ENCODE measurements around the gene TTLL5.

TTLL5 gene

DNA sequence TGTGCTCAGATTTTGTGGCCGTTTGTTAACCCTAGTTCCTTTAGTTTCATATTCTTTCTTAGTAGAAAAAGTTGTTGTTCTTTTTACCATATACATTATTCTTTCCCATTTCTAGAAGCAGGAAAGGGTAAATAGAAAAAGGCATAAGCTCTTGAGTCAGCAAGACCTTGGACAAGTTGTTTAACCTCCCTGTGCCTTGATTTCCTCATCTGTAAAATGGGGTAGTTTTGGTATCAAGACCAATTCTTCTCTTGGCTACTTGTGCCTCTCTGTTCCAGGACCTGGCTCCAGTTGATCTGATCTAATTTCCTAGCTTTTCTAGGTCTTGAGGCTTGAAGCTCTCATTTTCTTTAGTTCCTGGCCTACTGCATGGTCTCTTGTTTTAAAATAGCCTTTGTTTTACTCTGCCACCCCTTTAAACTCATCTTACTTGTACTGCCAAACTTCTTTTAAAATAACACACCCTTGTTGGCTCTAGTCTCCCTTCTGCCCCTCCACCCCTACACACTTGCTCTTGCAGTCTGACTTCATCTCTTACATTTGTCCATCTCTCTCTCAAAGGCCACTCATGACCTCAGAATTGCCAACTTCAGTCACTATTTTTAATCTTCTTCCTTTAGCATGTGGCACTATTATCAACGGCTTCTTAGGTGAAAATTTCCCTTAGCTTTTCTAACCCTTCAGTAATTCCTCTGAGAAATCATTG, 143.7 kb downstream of the TTLL5 start:
- DNase-seq = no peak

DNA sequence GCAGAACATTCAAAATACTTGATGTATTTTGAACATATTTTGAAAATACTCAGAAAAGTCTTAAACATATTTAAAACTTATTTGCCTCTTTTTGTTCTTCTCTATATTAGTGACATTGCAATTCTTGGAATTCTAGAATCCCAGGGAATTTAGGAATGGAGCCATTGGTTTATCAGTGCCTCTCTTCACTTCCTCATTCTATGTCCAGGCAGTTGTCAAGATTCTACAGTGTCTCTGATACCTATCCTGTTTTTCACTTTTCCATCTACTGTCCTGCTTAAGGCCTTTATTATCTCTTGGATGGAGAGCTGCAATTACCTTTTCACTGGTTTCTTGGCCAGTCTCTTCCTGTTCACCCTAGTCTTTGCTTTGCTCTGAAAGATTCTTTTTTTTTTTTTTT, 144.6 kb downstream of the TTLL5 start:
- DNase-seq = no peak

DNA sequence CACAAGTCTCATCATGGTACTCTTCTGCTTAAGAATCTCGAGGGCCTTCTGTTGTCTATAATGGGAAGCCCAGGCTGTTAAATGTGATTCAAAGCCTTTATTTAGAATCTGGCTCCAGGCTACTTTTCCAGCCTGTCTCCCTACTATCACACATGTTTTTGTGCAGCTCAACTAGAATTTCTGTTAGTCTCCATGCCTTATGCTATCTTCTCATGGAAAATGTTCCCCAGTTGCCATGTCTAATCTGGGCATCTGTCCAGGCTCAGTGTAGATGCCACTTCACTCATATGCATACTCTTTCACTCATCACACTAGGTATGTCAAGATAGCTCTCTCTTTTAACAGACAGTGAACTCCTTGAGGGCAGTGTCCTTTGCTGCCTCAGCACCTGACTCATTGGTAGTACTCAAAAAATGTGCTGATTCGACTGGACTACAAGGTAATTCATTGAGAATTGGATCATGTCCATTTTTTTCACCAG, 145.3 kb downstream of the TTLL5 start:
- DNase-seq = no peak

DNA sequence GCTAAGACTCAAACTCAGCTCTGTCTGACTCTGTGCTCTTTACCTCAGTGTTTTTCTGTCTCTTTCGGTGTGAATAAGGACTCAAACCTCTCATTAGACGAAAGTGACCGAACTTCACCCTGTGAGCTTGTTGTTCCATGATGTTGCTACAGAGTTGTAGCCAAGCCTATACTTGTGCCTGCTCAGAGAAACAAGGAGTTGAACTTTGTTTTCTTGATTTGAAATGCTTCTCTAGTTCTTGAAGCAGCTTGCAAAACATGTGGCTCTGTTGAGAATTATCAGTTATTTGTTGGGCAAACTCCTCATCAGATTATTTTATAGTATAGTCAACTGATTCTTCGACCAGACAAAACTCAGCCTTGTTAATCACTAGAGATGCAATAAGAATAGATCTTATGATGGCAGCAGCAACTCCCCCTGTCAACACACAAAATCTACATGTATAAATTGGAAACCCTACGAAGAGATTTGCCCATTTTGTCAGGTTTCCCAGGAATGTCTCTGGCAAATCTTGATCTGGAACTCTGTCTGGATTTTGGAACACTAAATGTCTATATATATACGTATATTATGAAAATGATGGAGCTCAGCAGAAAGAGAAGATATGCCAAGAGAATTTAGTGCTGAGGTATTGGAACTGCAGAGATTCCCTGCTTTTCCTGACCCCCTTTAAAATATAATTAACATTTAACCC, 146.8 kb downstream of the TTLL5 start:
- no peak for DNase-seq

DNA sequence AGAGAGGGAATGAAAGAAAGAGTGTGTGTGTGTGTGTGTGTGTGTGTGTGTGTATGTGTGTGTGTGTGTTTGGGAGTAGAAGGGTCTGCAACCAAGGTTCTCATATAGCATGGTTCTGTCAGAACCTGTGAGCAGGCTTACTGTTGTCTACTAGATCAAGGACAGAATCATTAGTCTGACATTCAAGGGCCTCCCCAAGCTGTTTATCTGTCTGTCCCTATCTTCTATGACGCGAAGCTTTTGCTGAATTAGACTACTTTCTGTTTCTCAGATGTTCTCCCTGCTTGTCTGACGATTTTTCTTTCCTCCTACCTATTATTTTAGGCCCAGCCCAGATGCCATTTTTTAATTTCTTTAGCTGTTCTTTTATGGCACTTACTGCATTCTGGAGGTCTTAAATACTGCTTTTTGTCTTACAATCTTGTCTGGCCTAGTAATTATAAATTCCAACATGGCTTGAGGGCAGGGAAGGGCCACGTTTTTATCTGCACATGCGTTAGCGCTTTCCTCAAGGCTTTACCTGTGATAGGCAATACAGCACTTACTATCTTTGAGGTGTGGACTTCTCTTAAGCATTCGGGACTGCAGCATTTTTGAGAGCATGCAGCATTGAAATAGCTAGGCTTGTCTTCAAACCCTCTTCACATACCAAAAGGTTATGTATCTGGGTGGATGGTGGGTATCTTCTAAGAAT, 150.2 kb downstream of the TTLL5 start:
- no peak for DNase-seq

DNA sequence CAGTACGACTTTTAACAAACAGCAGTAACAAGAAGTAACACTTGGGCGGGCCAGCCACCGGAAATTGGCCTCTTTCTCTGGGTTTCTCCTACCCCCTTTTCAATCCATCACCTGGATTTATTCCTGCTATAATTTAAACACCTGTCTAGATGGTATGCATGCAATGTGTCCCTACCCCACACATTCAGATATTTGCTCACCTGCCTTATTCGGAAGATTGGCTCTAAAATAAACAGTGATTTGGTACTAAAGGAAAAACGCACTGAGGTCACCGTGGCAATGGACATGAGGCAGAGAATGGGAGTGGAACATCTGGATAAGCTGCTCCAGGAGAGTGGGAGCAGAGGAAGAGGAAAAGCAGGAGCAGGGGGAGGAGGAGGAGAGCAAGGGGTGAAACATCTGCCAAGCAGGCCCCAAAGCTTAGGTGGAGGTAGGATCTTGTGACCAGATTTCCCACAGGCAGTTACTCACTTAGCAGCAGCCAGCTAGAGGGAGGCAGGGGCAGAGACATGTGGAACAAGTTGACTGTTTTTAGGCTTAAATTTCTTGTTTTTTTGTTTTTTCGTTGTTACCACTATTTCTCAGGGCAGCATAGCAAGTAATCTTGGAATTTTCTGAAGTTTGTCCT, 150.9 kb downstream of the TTLL5 start:
- peak; percentile 78 for DNase-seq

DNA sequence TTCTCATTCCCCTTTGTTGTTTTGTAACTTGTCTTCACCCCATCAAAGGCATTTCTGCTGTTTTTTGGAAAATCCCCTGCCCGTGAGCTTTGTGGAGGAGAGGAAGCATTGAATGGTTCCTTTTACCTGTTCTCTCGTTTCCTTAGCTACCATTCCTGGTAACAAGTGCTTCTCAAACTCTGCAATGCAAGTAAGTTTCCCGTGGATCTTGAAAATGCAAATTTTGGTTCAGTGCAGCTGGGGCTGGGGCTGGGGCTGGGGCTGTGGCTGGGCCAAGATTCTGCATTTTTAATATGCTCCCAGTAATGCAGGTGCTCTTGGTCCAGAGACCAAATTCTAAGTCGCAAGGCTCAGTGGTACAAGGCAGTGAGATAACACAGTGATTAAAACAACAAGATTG, 151.6 kb downstream of the TTLL5 start:
- DNase-seq = no peak

DNA sequence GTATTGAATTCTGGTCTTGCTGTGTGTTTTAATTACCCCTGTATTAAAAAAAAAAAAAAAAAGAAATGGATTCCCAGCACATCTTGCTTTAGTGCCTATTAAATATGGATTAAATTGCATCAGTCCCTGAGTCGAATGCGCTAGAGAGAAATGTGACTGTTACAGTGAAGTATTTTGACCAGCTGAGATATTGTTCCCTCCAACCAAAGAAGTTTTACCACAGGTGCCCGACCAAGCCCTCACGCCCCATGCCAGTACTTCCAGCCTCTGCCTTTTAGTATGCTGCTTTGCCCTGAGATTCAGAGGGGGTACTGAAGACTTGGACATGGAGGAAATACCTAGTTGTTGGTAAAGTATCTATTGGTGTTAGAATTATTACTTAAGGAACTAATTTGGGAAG, 159.7 kb downstream of the TTLL5 start:
- DNase-seq = no peak

DNA sequence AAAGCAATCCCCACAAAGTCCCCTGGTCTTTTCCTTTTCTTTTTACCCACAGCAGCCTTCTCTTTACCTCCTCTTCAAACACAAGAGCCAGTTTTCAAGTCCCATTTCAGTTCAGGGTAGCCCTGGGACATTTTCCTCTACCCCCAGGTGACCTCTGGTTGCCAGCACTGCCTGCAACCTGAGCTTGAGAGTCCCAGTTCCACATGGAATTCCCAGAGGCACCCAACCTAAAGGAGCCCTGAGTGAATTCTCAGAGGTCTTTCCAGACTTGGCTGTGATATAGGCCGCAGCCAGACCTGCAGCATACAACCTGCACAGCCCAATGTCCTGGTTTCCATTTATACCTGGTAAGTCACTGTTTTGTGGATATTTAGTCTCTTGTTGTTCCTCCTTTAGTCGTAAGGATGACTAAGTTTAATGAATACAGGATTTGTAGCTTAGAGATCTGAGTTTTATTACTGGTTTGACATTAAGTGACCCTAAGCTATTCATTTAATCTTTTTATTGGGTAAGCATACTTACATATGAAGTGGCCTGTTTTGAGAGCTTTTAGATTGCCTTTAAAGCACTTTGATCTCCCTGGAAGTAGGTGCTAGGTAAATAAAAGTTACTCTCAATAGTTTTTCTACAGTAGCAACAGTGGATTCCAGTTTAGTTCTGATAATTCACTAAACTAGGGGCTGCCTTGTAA, 160.9 kb downstream of the TTLL5 start:
- no peak for DNase-seq

DNA sequence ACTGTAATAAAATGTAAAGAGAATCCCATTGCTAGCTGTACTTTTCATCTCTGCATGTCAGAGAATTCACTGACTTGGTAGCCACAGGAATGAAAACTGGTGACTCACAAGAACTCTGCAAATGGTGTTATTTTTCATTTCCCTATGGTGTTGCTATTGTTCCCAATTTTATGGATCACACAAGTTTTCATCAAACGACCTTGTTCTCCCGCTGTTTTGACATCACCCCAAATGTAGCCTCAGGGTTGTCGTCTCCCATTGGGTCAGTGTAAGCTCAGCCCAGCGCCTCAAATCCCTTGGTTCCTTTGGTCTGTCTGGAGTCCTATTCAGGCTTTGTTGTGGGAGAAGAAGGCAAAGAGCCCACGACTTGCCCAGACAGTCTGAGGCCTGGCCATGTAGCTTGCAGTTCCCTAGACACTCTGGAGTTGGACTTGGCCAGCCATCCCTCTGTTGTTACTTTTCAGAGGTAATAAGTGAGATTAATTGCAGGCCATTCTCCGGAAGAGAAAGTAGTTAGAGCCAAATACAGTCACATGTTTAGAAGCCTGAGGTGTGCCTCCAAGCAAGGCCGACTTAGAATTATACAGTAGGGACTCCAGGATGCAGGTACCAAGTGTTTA, 161.6 kb downstream of the TTLL5 start:
- no peak for DNase-seq

DNA sequence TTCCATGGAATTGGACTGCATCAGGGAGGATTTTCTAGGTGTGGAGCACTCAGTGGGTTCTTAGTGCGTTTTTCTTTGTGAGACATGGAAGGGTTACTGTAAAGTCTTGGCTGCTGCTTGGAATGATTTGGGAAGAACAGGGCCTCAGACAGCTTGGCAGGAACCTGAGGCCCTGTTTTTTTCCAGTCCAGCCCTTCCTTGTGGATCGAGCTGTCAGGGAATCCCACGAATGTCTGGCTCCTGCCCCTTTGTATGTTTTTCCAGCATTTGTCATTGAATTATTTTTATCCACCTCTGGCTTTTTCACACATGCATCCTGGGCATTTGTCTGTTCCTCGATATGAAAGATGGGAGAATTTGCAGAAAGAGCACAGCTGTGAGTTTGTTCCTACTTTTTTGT, 162.3 kb downstream of the TTLL5 start:
- no peak for DNase-seq

DNA sequence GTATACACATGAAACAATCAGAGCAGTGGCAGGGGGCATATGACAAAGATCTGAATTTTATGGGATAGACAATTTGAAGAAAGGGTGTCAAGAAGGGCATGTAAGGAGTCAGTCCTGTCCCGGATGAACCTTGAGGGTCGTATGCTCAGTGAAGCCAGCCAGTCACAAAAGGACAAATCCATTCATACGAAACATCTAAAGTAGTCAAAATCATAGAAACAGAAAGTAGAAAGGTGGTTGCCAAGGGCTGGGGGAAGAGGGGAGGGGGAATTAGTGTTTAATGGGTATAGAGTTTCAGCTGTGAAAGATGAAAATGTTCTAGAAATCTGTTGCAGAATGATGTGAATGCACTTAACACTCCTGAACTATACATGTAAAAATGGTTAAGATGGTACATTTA, 163.3 kb downstream of the TTLL5 start:
- no peak for DNase-seq

DNA sequence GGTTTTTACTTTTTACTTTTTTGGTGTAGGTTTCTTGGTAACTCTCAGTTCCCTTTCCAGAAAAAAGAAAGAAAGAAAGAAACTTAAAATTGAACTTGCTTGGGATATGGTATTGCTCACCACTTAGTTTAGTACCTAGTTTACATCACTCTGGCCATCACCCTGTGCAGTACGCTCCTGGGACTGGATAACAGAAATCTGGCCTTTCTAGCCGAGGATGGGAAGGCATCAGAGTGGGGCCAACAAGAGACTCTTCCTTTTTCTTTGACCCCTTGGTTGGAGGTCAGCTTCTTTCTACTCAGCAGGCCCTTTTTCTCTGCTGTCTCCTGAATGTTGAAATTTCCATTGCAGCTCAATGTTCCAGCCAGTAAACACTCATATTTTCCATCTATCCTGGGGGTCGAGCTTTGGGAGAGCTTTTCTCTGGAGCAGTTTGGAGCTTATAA, 164.1 kb downstream of the TTLL5 start:
- no peak for DNase-seq

DNA sequence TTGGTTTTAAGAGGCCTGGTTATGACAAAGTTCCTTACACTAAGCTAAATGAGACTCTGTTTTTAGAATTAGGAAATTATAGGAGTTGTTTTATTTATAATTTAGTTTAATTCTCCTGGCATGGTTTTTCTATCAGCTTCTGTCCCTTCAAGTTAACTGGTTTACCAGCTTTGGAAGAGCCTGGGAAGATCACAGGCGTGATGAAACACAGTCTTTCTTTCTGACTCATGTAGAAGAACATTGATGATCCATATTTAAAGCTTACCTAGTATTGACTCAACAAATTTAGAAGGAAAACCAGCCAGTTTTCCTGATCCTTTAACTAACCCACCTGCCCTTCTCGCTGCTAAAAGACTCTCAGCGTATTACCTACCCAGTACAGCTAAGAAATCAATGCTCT, 165.6 kb downstream of the TTLL5 start:
- DNase-seq = no peak

DNA sequence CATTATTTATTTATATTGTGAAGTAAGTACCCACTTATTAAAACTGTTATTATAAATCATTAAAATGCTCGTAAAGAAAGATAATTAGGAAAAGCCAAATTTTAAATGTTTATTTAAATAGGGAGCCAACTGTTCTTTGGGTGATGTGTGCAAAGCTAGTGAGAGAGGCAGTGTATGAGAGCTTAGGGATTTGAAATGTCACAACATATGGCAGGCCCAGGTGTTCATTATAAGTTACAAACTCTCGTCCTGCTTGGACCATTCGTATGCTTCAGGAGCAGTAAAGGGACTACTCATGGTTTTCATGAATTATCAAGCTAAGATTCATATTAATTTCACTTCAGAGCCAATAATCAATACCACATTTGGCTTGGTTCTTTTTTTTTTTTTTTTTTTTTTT, 166.3 kb downstream of the TTLL5 start:
- DNase-seq = no peak

DNA sequence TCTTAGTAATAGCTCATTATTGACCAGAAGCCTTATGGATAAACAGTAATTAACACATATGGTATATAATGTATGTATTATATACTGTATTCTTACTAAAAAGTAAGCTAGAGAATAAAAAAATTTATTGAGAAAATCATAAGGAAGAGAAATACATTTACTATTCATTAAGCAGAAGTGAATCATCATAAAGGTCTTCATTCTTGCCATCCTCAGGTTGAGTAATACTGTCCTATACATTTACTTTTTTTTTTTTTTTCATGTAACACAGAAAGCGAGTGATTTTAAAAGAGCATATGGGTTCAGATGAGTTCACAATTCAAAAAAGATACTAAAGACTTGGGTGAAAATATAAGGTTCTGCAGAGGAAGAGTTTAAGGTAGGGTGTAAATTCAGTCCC, 168.3 kb downstream of the TTLL5 start:
- no peak for DNase-seq

DNA sequence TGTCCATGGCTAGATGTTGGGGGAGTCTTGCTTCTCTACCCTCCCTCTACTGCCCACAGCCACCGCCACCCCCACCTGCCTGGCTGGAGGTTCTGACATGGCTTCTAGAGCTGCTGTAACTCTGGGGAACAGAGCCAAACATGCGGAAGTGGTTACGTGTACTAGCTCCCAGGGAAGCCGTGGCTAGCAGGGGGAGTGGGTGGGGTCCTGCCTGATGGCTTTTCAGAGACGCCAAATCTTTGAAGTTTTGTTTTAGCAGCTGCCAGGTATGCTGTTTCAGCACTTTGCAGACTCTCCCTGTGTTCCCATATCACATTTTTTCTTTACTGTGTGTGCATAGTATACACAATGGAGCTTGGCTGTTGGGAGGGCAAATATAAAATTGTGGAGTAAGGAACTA, 170.4 kb downstream of the TTLL5 start:
- DNase-seq = no peak

DNA sequence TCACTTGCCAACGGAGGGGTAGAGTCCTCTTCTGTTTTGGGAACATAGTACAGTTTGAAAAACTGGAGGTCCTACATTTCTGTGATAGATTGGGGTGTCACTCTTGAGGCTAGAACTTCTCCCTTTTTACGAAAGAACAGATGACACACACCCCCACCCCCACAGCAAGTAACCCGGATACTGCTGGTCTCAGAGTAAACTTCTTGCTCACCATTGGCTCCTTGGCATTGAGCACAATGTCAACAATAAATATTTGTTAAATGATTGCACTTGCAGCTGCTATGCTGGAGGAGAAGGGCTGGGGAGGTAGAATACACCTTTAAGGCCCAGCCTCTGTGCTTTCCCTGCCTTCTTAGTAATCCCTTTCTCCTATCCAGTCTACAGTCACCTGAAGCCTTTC, 170.9 kb downstream of the TTLL5 start:
- no peak for DNase-seq

DNA sequence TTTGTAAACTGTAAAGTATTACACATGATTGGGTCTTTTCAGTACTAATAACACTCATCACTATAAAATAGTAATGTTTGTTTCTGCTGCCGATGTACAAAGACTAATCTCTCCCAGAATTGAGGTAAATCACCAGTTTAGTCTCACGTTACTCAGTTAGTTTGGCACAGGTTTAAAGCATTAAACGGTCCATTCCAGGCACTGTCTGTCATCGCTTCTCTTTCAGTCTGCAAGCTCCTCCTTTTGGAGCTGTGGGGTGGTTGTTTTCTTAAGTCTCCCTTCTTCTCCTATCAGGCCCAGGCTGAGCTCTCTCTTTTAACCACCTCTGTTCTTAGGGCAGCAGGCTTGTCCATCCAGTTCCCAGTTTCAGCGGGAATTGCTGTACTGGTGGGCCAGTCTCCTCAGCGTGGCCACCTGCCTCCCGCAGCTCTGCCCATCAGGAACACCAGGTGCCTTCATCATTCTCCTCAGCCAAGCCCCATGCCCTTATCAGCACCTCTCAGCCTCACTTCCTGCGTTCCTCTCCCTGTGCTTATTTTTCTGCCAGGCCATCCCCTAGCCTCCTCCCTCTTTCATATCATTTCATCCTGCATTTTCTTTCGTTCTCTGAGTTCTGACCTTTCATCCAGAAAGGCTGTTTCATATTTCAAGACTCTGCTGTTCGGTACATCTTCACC, 171.7 kb downstream of the TTLL5 start:
- DNase-seq = no peak

DNA sequence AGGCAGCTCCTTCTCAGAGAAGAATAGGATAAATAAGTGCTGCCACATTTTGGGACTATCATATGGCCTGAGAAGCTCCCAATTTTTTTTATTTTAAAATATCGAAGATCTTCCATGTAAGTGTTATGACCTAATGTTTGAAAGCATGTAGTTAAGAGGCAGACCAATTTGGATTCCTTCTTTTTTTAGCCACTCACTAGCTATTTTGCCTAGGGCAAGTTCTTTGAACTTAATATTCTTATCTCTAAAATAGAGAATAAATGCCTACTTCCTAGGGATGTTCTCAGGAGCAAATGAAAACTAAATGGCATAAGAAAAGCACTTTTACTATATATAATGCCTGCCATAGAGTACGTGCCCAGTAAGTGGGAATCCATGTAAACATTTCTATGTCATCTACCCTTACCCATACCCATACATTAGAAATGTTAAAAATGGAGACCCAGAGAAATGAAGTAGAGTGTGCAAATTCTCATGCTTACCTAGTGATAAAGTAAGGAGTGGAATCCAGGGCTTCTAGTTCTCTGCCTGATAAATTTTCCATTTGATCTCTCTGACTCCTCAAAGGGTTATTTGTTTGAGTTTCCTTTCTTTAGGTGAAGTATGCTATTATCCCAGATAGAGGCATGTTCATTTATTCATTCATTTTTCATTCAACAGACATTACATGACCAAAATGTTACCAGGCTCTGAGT, 172.4 kb downstream of the TTLL5 start:
- DNase-seq = no peak

DNA sequence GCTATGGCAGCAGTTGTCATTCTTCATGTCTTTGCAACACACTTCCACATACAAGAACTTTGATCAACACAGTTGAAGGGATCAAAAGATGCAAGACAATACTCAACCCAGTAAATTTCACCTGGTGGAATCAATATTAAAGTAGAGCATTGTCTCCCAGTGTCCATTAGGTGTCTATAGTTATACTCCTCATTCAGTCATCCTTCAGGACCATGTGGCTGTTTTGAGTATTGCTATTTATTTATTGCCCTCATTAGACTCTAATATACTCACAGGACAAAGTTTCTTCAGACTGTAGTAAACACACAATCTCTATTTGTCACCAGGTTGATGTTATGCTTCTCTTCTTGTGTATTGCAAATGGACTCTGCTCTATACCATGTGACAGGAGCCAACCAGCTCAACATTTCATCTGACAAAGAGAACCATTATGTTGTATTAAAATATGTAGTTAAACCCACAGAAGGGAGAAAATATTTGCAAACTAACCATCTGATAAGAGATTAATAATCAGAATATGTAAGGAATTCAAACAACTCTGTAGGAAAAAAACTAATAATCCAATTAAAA, 174.2 kb downstream of the TTLL5 start:
- DNase-seq = no peak
